22Rv1 (cell line): ENCODE results near the gene DPAGT1.

Experiments used
- CTCF ChIP-seq: fragments of 450-650 bp; IDR thresholded peaks from 2 replicates; pipeline ENCODE4 v1.5.1; 2017; ENCODE audit warnings: mild to moderate bottlenecking
- ZFX ChIP-seq: fragments of 450-650 bp; IDR thresholded peaks from 2 replicates; pipeline ENCODE4 v1.6.1; 2017; ENCODE audit warnings: antibody characterized with exemption, borderline replicate concordance

- TF ChIP-seq CTCF (no peak), ZFX (no peak)
Measured at GRCh38 chr11:119121008-119121810, 19.6 kb upstream of the DPAGT1 start, which contains the start of gene HINFP.
